ENCODE measurements around the gene CAMKK2. TPM values are rescaled to one million over a fixed set of nuclear protein-coding genes. Genes with fewer than 3 reads are reported as not detected.

CAMKK2 gene
- total and polyA plus RNA-seq, 2 donors from 2014 or later, result 16.3 to 35.6 TPM

GRCh38 chr12:121214855-121215745 is 81.4 kb downstream of the CAMKK2 start:
- TF ChIP-seq CTCF (IDR thresholded peaks at IDR 0.05; ENCODE audit: borderline replicate concordance, extremely low read depth, insufficient read depth), result no peak
- H3K4me1 ChIP-seq (ENCODE audit: control insufficient read depth in 2 of 3, insufficient read depth in 2 of 3, low read depth in 1 of 3, low read length in 3 of 3), result peaks cover 0 to 21% (median 6%) of the 10 kb centered on the region in 3 donors
- peak in 2 of 5 donors; percentile 37 to 61 for DNase-seq
- intact Hi-C loops (cut with DNase I), result no loop called here
- H3K36me3 ChIP-seq (ENCODE audit: control insufficient read depth in 2 of 3, insufficient read depth in 3 of 3, low read length in 3 of 3), result peaks cover 0 to 5% (median 0%) of the 10 kb centered on the region in 3 donors
- peak; percentile 95 for FAIRE-seq
- H3K9me3 ChIP-seq (ENCODE audit: control insufficient read depth in 2 of 3, insufficient read depth in 1 of 3, low read length in 3 of 3), result no peaks in the 10 kb centered on the region
- H3K27me3 ChIP-seq (ENCODE audit: control insufficient read depth, insufficient read depth, low read length), result no peaks in the 10 kb centered on the region
- peak overlapping the region in 1 of 3 donors; percentile 7 for H3K4me3 ChIP-seq (ENCODE audit: low read length in 3 of 3)
- H3K9ac ChIP-seq (ENCODE audit: low read length in 3 of 3), result peak overlapping the region in 1 of 3 donors; percentile 4
- H3K27ac ChIP-seq (ENCODE audit: low read depth in 2 of 2, low read length in 2 of 2), result peak overlapping the region; percentile 79 to 82

GRCh38 chr12:121214166-121214777 is 82.2 kb downstream of the CAMKK2 start:
- Histone ChIP-seq H3K9me3 (ENCODE audit: control insufficient read depth in 2 of 3, insufficient read depth in 1 of 3, low read length in 3 of 3) (no peaks in the 10 kb centered on the region), H3K9ac (ENCODE audit: low read length in 3 of 3) (no peak overlapping the region), H3K4me3 (ENCODE audit: low read length in 3 of 3) (peak overlapping the region in 1 of 3 donors; percentile 7), H3K27me3 (ENCODE audit: control insufficient read depth, insufficient read depth, low read length) (no peaks in the 10 kb centered on the region), H3K4me1 (ENCODE audit: control insufficient read depth in 2 of 3, insufficient read depth in 2 of 3, low read depth in 1 of 3, low read length in 3 of 3) (peaks cover 0 to 21% (median 6%) of the 10 kb centered on the region in 3 donors), H3K27ac (ENCODE audit: low read depth in 2 of 2, low read length in 2 of 2) (peak overlapping the region; percentile 75 to 82), H3K36me3 (ENCODE audit: control insufficient read depth in 2 of 3, insufficient read depth in 3 of 3, low read length in 3 of 3) (peaks cover 0 to 5% (median 0%) of the 10 kb centered on the region in 3 donors)
- DNase-seq (no peak), FAIRE-seq (no peak)
- intact Hi-C loops (cut with DNase I), result no loop called here
- TF ChIP-seq CTCF (IDR thresholded peaks at IDR 0.05; ENCODE audit: borderline replicate concordance, extremely low read depth, insufficient read depth), result no peak

DNA sequence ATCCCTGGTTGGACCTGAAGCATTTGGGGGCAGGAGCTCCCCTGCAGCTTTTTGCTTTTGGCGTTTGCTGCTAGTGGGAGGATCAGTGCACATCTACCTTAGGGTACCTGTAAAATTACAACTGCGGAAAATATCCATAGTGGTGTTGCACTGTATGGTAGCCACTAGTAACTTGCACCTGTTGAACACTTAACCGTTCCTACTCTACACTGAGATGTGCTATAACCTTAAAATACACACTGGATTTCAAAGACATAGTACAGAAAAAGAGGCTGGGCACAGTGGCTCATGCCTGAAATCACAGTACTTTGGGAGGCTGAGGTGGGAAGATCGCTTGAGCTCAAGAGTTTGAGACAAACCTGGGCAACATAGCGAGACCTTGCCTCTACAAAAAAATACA is 83.6 kb downstream of the CAMKK2 start:
- Histone ChIP-seq H3K9me3 (ENCODE audit: control insufficient read depth in 2 of 3, insufficient read depth in 1 of 3, low read length in 3 of 3) (no peaks in the 10 kb centered on the region), H3K4me3 (ENCODE audit: low read length in 3 of 3) (no peak overlapping the region), H3K4me1 (ENCODE audit: control insufficient read depth in 2 of 3, insufficient read depth in 2 of 3, low read depth in 1 of 3, low read length in 3 of 3) (peaks cover 0 to 16% (median 6%) of the 10 kb centered on the region in 3 donors), H3K36me3 (ENCODE audit: control insufficient read depth in 2 of 3, insufficient read depth in 3 of 3, low read length in 3 of 3) (no peaks in the 10 kb centered on the region), H3K27ac (ENCODE audit: low read depth in 2 of 2, low read length in 2 of 2) (no peak overlapping the region), H3K9ac (ENCODE audit: low read length in 3 of 3) (no peak overlapping the region), H3K27me3 (ENCODE audit: control insufficient read depth, insufficient read depth, low read length) (no peaks in the 10 kb centered on the region)
- no peak for TF ChIP-seq CTCF (IDR thresholded peaks at IDR 0.05; ENCODE audit: borderline replicate concordance, extremely low read depth, insufficient read depth)
- DNase-seq (no peak), FAIRE-seq (no peak)
- intact Hi-C loops (cut with DNase I), result no loop called here

All from kidney (tissue), 14 donors.